Right atrium auricular region (tissue), 2 donors: ENCODE results near the gene TBC1D3E. TPM values are rescaled to one million over a fixed set of nuclear protein-coding genes. Genes with fewer than 3 reads are reported as not detected.
"Not testable (repeated sequence)": the region's sequence is repeated elsewhere in the genome, so short reads cannot be mapped to it uniquely, and the experiment has no call there.

Experiments
- DNase-seq: peaks from one replicate; pipeline ENCODE4 v3.0.0-alpha.2; 2019; ENCODE audit warnings: low spot score
- H3K27ac ChIP-seq, 2 donors: fragments of 200-600 bp; sonication (generic); 1 replicate in 1 of 2; 2 replicates in 1 of 2; pipeline ENCODE4 v1.5.1; 2016 to 2019
- H3K27me3 ChIP-seq, 2 donors: fragments of 200-600 bp; sonication (generic); one replicate each; pipeline versions ENCODE4 v1.5.1 to v1.6.0; 2017 to 2019
- H3K36me3 ChIP-seq: fragments of 200-600 bp; sonication (generic); one replicate; pipeline ENCODE4 v1.5.1; 2016
- H3K4me1 ChIP-seq, 2 donors: fragments of 200-600 bp; sonication (generic); one replicate each; pipeline versions ENCODE4 v1.5.1 to v1.6.0; 2017 to 2019
- H3K4me3 ChIP-seq, 2 donors: fragments of 200-600 bp; sonication (generic); 1 replicate in 1 of 2; 2 replicates in 1 of 2; pipeline ENCODE4 v1.5.1; 2017 to 2019; ENCODE audit warnings: mild to moderate bottlenecking in 1 of 2, moderate library complexity in 1 of 2
- H3K9me3 ChIP-seq, 2 donors: fragments of 200-600 bp; sonication (generic); one replicate each; pipeline ENCODE4 v1.5.1; 2019
- total RNA-seq, 2 donors: library from RNA; depleted of rRNA; stranded (reverse); fragments of >200 nt; gene quantifications; one replicate each; pipeline ENCODE4 v1.1.0, GENCODE V29; 2016

Gene TBC1D3E
- not detected for total RNA-seq

DNA sequence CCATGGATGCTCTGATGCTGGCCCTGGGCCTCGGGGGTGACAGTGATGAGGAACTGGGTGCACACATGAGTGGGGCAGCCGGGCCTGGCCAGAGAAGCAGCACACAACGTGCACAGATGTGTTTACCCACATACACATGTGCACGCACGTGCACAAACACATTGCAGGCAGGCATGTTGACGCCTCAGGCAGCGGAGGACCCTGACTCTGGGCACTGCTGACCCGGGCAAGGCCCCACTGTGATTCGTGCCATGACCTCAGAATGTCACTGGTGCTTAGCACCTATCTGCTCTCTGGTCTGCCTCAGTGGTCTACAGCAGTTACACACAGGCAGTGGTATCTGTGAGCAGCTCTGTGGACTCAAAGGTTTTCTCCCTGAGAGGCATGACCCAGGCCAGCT is at the start of gene TBC1D3E:
Gene TBC1D3E (plus strand): TSS at position 301 of the 400 bp plus-strand sequence. CDS start 1,545 bp downstream, outside the sequence.
- H3K27ac ChIP-seq, H3K9me3 ChIP-seq, H3K27me3 ChIP-seq, H3K4me1 ChIP-seq, DNase-seq, H3K36me3 ChIP-seq, H3K4me3 ChIP-seq: not testable (repeated sequence)

DNA sequence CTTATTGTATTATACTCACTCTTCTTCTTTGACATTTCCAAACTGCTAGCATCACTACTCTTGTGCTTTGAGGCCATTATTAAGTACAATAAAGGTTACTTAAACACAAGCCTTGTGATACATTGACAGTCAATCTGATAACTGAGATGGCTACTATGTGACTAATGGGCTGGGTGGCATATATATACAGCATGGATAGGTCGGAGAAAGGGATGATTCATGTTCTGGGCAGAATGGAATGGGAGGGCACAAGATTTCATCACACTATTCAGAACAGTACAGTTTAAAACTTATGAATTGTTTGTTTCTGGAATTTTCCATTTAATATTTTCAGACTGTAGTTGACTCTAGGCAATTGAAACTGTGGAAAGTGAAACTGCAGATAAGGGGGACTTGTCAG is 40.4 kb upstream of the TBC1D3E start:
- not testable (repeated sequence) for H3K36me3 ChIP-seq, H3K27ac ChIP-seq, H3K4me3 ChIP-seq, H3K9me3 ChIP-seq, H3K4me1 ChIP-seq, DNase-seq, H3K27me3 ChIP-seq

DNA sequence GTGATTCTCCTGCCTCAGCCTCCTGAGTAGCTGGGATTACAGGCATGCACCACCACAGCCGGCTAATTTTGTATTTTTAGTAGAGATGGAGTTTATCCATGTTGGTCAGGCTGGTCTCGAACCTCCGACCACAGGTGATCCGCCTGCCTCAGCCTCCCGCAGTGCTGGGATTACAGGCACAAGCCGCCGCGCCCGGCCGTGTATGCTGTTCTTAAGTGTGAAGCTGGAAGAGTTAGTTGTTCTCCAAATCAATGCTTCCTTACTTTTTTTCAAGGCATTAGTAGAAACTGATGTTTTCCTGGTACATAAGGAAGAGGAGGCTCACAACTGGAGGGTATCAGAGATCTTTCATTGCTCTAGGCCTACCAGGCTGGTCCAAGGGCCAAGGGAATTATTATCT is 39.6 kb upstream of the TBC1D3E start:
- not testable (repeated sequence) for H3K27me3 ChIP-seq, H3K4me1 ChIP-seq, H3K27ac ChIP-seq, H3K36me3 ChIP-seq, H3K9me3 ChIP-seq, H3K4me3 ChIP-seq
- DNase-seq, result peak; percentile 36

DNA sequence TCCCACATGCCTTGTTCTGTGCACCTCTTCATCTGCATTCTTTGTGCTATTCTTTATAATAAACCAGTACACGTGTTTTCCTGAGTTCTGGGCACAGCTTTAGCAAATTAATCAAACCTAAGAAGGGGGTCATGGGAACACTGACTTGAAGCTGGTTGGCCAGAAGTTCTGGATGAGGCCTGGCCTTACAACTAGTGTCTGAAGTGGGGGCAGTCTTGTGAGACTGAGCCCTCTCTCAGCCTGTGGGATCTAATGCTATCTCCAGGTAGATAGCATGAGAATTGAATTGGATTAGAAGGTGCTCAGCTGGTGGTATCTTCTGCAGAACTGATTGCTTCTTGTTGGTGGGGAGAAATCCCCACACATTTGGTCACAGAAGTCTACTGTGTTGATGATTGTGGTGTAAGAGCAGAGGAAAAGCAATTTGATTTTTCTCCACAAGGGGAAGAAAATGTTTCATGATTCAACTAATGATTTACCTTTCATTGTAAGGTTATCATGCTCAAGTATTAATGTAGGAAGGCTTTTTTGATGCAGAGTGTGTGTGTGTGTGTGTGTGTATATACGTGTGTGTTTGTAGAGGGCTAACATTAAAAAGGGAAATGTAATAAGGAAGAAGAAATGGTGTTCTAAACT is 33.6 kb upstream of the TBC1D3E start:
- H3K27me3 ChIP-seq, H3K9me3 ChIP-seq, H3K4me1 ChIP-seq, DNase-seq, H3K36me3 ChIP-seq, H3K4me3 ChIP-seq, H3K27ac ChIP-seq: not testable (repeated sequence)

DNA sequence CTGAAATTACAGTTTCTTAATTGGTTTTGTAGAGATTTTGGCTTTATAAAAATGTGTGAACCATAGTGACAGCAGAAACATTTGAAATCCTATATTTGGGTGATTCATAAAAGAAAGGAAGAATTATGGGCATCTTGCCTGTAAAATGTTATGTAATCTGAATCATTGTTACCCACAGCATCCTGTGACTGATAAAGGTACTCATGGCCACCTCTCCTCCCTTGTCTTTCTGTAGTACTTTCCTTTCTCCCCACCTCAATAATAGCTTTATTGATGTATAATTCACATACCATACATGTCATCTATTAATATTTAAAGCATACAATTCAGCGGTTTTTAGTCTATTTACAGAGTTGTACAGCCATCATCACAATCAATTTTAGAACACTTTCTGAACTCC is 28.5 kb upstream of the TBC1D3E start:
- H3K9me3 ChIP-seq, H3K27me3 ChIP-seq, H3K27ac ChIP-seq: not testable (repeated sequence)

DNA sequence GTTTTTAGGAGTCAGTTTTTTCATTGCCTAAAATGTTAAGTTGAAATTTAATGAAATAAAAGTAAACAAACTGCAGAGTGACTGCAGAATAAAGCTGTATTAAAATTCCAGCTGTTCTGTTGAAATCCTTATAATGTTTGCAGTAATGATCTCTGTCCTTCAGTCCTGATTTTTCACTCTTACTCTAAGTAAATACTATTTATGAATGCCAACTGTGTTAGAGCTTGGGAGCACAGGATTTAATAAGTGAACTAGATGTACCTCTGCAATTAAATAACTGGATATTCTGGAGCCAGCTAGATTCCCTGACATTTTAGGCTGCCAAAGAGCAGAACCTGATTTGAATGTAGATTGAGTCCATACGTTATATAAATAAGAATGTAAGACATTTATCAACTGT is 7.9 kb upstream of the TBC1D3E start:
- not testable (repeated sequence) for H3K4me3 ChIP-seq, H3K27me3 ChIP-seq, H3K36me3 ChIP-seq, DNase-seq, H3K9me3 ChIP-seq, H3K4me1 ChIP-seq, H3K27ac ChIP-seq

More for the DNA sequence above, 28.5 kb upstream of the TBC1D3E start:
- H3K36me3 ChIP-seq, H3K4me1 ChIP-seq, DNase-seq, H3K4me3 ChIP-seq: not testable (repeated sequence)

DNA sequence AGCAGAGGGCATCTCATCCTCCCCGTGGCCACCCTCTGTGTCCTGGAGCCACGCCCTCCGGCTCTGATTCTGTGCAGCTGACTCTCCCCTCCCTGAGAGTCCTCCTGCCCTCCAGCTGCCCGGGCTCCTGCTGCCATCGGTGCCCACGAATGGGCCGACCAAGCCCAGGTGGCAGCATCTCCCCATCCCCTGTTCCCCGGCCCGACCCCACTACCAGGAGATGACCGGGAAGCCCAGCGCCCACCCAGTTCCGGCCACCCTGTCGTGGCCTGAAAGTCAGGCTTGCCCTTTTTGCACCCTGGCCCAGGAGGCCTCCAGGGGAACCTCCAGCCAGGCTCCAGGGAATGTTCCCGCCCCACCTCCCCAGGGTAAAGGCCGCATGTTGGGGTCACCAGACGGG is 7.1 kb downstream of the TBC1D3E start:
- H3K9me3 ChIP-seq, H3K27ac ChIP-seq, H3K4me3 ChIP-seq, H3K27me3 ChIP-seq, H3K36me3 ChIP-seq, H3K4me1 ChIP-seq, DNase-seq: not testable (repeated sequence)

Other genes starting within 250 kb of the TBC1D3E start
- not detected for gene TBC1D3K, start 203.5 kb upstream of the TBC1D3E start, total RNA-seq
- 1 to 10 TPM; 3.7 to 6.6 TPM for gene TBC1D3L, start 138.9 kb upstream of the TBC1D3E start, total RNA-seq
- gene TBC1D3D, start 124.0 kb upstream of the TBC1D3E start, total RNA-seq, result not detected
- not detected for gene TBC1D3C, start 59.3 kb upstream of the TBC1D3E start, total RNA-seq
- not detected for gene TBC1D3, start 64.6 kb downstream of the TBC1D3E start, total RNA-seq
- 10 to 100 TPM; 23.0 to 26.9 TPM for gene MRPL45, start 169.2 kb downstream of the TBC1D3E start, total RNA-seq
- gene GPR179, start 216.0 kb downstream of the TBC1D3E start, total RNA-seq, result not detected
- 10 to 100 TPM; 12.2 to 14.8 TPM for gene SOCS7, start 223.9 kb downstream of the TBC1D3E start, total RNA-seq